Gastroesophageal sphincter (tissue), 4 donors: ENCODE data around the gene SIGLEC14. TPM values are rescaled to one million over a fixed set of nuclear protein-coding genes. Genes with fewer than 3 reads are reported as not detected.
"Not testable (repeated sequence)": the region's sequence is repeated elsewhere in the genome, so short reads cannot be mapped to it uniquely, and the experiment has no call there.

Source experiments
- ATAC-seq: fragments of 150-250 bp; one replicate; pipeline ENCODE4 v1.9.1; 2016; ENCODE audit warnings: mild to moderate bottlenecking, moderate library complexity
- H3K27ac ChIP-seq, 4 donors: fragments of 200-600 bp; sonication (generic) in 3 of 4; 1 replicate in 3 of 4; 2 replicates in 1 of 4; pipeline ENCODE4 v1.5.1; 2016 to 2019
- H3K27me3 ChIP-seq: fragments of 200-600 bp; sonication (generic); one replicate; pipeline ENCODE4 v1.5.1; 2019
- H3K36me3 ChIP-seq, 2 donors: fragments of 200-600 bp; sonication (generic); one replicate each; pipeline ENCODE4 v1.5.1; 2019; ENCODE audit warnings: control low read depth in 1 of 2
- H3K4me1 ChIP-seq, 3 donors: fragments of 200-600 bp; sonication (generic); 1 replicate in 2 of 3; 2 replicates in 1 of 3; pipeline ENCODE4 v1.5.1; 2016 to 2019; ENCODE audit warnings: control low read depth in 2 of 3
- H3K4me3 ChIP-seq, 2 donors: fragments of 200-600 bp; sonication (generic); one replicate each; pipeline ENCODE4 v1.5.1; 2019; ENCODE audit warnings: mild to moderate bottlenecking in 1 of 2, moderate library complexity in 1 of 2
- H3K9me3 ChIP-seq, 3 donors: fragments of 200-600 bp; sonication (generic); one replicate each; pipeline ENCODE4 v1.5.1; 2017 to 2019; ENCODE audit warnings: control low read depth in 2 of 3
- CTCF ChIP-seq, 4 experiments: fragments of 200-600 bp in 2 of 4; fragments of 450-650 bp in 2 of 4; sonication (generic) in 1 of 4; IDR thresholded peaks; one replicate each; pipeline ENCODE4 v1.5.1; 2017 to 2019; ENCODE audit warnings: antibody characterized with exemption in 4 of 4, mild to moderate bottlenecking in 2 of 4, moderate library complexity in 2 of 4
- EP300 ChIP-seq: sonication (generic); formaldehyde crosslinking; IDR thresholded peaks from one replicate; pipeline ENCODE4 v1.6.1; 2017; ENCODE audit warnings: antibody characterized with exemption, mild to moderate bottlenecking
- POLR2A ChIP-seq, 2 donors: fragments of 450-650 bp; IDR thresholded peaks; one replicate each; pipeline ENCODE4 v1.6.1; 2017; ENCODE audit warnings: antibody characterized with exemption in 2 of 2, mild to moderate bottlenecking in 2 of 2, moderate library complexity in 1 of 2
- POLR2AphosphoS5 ChIP-seq: sonication (generic); formaldehyde crosslinking; IDR thresholded peaks from one replicate; pipeline ENCODE4 v1.6.1; 2017; ENCODE audit warnings: antibody characterized with exemption
- WGBS, 2 donors: methylation state at CpG; one replicate each; pipeline ENCODE4 v1.1.5; 2018; ENCODE audit warnings: low coverage in 1 of 2; 5-methylcytosine and 5-hydroxymethylcytosine counted together
- total RNA-seq, 4 donors: library from RNA; depleted of rRNA; stranded (reverse); fragments of >200 nt; gene quantifications; one replicate each; pipeline ENCODE4 v1.1.0, GENCODE V29; 2016

The SIGLEC14 gene
- total RNA-seq, result 1 to 10 TPM in 2 of 4 donors, under 1 TPM in 1, not detected in 1; 0.73 to 8.6 (median 1.4) TPM

GRCh38 chr19:51646730-51647129 is at the start of gene SIGLEC14:
SIGLEC14 (minus strand) TSS chr19:51646825; CDS start chr19:51646759, 66 bp downstream.
- not testable (repeated sequence) for H3K9me3 ChIP-seq, H3K27ac ChIP-seq, H3K4me1 ChIP-seq, H3K4me3 ChIP-seq, ATAC-seq, H3K36me3 ChIP-seq
- peaks cover 70% of the 10 kb centered on the region for H3K27me3 ChIP-seq
- 100% methylated on average over 1 of the region's 10 CpGs; no CpG with 5 or more reads in 1 of the 2 donors for WGBS, 2 donors

GRCh38 chr19:51695702-51696315 is 49.2 kb upstream of the SIGLEC14 start:
- no peaks in the 10 kb centered on the region for H3K27me3 ChIP-seq
- no peak overlapping the region for H3K27ac ChIP-seq
- 75 to 79% methylated on average over 6 to 13 of the region's 14 CpGs for WGBS, 2 donors
- no peaks in the 10 kb centered on the region for H3K9me3 ChIP-seq
- ATAC-seq, result no peak
- TF ChIP-seq POLR2AphosphoS5, result no peak
- no peak for TF ChIP-seq POLR2A (IDR thresholded peaks at IDR 0.05)
- TF ChIP-seq CTCF (IDR thresholded peaks at IDR 0.05), result no peak
- no peak for TF ChIP-seq EP300
- no peak overlapping the region for H3K4me3 ChIP-seq
- H3K4me1 ChIP-seq, result peaks cover 0 to 51% (median 18%) of the 10 kb centered on the region in 3 donors
- H3K36me3 ChIP-seq, result peaks cover 0 to 83% of the 10 kb centered on the region in 2 donors

- Histone ChIP-seq H3K27ac (no peak overlapping the region), H3K27me3 (no peaks in the 10 kb centered on the region), H3K9me3 (no peaks in the 10 kb centered on the region), H3K4me1 (peaks cover 0 to 51% (median 18%) of the 10 kb centered on the region in 3 donors), H3K4me3 (no peak overlapping the region), H3K36me3 (peaks cover 0 to 76% of the 10 kb centered on the region in 2 donors)
- 89 to 94% methylated on average over 6 to 8 of the region's 9 CpGs for WGBS, 2 donors
- TF ChIP-seq POLR2AphosphoS5, result no peak
- TF ChIP-seq CTCF (IDR thresholded peaks at IDR 0.05), result no peak
- no peak for TF ChIP-seq POLR2A (IDR thresholded peaks at IDR 0.05)
- no peak for TF ChIP-seq EP300
- no peak for ATAC-seq
Measured at GRCh38 chr19:51695088-51695487, 48.5 kb upstream of the SIGLEC14 start.

GRCh38 chr19:51694318-51695085 is 47.9 kb upstream of the SIGLEC14 start:
- whole genome bisulfite sequencing, 2 donors, result 61 to 71% methylated on average over 7 of the region's 10 CpGs
- peaks cover 0 to 51% (median 18%) of the 10 kb centered on the region in 3 donors for H3K4me1 ChIP-seq
- TF ChIP-seq CTCF (IDR thresholded peaks at IDR 0.05), result no peak
- no peak for TF ChIP-seq EP300
- TF ChIP-seq POLR2A (IDR thresholded peaks at IDR 0.05), result no peak
- no peak for TF ChIP-seq POLR2AphosphoS5
- peaks cover 0 to 70% of the 10 kb centered on the region in 2 donors for H3K36me3 ChIP-seq
- no peaks in the 10 kb centered on the region for H3K9me3 ChIP-seq
- peak overlapping the region in 2 of 4 donors; percentile 29 to 99 for H3K27ac ChIP-seq
- no peak overlapping the region for H3K4me3 ChIP-seq
- ATAC-seq, result no peak
- no peaks in the 10 kb centered on the region for H3K27me3 ChIP-seq

- WGBS, 2 donors, result 39 to 50% methylated on average over 1 to 2 of the region's 2 CpGs
- peaks cover 0 to 63% of the 10 kb centered on the region in 2 donors for H3K36me3 ChIP-seq
- TF ChIP-seq POLR2A (IDR thresholded peaks at IDR 0.05), result no peak
- TF ChIP-seq CTCF (IDR thresholded peaks at IDR 0.05), result no peak
- TF ChIP-seq EP300, result no peak
- no peak for TF ChIP-seq POLR2AphosphoS5
- H3K27ac ChIP-seq, result peak overlapping the region in 2 of 4 donors; percentile 99 to 100
- no peaks in the 10 kb centered on the region for H3K27me3 ChIP-seq
- no peak for ATAC-seq
- H3K4me3 ChIP-seq, result no peak overlapping the region
- H3K9me3 ChIP-seq, result no peaks in the 10 kb centered on the region
- H3K4me1 ChIP-seq, result peaks cover 0 to 51% (median 18%) of the 10 kb centered on the region in 3 donors
Measured at GRCh38 chr19:51693819-51694218, 47.2 kb upstream of the SIGLEC14 start.
